ENCODE results near the gene TP53. TPM values are rescaled to one million over a fixed set of nuclear protein-coding genes. Genes with fewer than 3 reads are reported as not detected.
"Not testable (repeated sequence)": the region's sequence is repeated elsewhere in the genome, so short reads cannot be mapped to it uniquely, and the experiment has no call there.

The TP53 gene
- total RNA-seq, 4 donors from 2014 or later = 5.9 to 58.3 (median 30.7) TPM

DNA sequence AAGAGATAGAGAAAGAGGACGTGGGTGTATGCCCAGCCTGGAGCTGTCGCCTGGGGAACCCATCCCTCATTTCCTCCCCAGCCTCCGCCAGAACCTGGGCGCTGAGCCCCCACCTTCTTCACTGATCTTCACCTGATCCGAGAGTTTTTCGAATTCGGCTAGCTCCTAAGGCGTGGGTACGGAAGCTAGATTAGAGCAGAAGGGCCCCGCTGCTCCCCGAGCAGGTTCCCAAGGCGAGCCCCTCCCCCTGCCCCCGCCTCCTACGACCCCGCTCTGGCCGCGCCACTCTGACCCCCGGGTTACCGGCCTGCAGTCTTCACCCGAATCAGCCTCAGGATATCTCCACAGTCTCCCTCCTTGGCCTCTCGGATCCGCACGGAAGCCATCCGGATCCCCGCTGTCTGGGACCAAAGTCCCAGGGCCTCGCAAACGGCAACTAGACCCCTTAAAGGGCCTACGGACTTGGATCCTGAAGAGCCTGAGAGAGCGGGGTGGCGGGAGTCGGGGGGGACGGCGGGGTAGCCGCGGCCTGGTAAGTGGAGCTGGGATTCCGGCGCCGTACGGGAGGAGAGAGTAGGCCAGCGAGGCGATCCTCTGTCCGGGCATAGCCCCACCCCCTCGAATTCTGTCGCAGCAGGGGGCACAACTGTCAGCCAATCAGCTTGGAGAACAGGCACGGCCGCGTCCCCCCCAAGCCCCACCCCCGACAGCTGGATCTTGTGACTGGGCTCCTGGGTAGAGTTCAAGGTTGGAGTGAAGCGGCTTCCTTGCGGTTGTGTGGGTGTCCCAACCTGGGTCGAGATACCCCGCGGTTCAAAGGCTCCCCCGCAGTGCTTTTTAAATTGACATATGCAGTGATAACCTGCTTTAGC lies 59.8 kb downstream of the TP53 start, which contains the start of gene SAT2:
Gene SAT2, minus strand, starts transcription at position 572 of the 872 bp plus-strand sequence. Its CDS starts 186 bp downstream, at position 386.
- H3K9me3 ChIP-seq = no peaks in the 10 kb centered on the region
- H3K4me1 ChIP-seq = no peaks in the 10 kb centered on the region
- TF ChIP-seq POLR2A (IDR thresholded peaks at IDR 0.05) = peak; percentile 64 to 68
- TF ChIP-seq, protein P1, sequence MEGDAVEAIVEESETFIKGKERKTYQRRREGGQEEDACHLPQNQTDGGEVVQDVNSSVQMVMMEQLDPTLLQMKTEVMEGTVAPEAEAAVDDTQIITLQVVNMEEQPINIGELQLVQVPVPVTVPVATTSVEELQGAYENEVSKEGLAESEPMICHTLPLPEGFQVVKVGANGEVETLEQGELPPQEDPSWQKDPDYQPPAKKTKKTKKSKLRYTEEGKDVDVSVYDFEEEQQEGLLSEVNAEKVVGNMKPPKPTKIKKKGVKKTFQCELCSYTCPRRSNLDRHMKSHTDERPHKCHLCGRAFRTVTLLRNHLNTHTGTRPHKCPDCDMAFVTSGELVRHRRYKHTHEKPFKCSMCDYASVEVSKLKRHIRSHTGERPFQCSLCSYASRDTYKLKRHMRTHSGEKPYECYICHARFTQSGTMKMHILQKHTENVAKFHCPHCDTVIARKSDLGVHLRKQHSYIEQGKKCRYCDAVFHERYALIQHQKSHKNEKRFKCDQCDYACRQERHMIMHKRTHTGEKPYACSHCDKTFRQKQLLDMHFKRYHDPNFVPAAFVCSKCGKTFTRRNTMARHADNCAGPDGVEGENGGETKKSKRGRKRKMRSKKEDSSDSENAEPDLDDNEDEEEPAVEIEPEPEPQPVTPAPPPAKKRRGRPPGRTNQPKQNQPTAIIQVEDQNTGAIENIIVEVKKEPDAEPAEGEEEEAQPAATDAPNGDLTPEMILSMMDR (IDR thresholded peaks at IDR 0.05) = no peak
- no peaks in the 10 kb centered on the region for H3K36me3 ChIP-seq
- peak within 1 kb of the TSS; percentile 61 to 70 for H3K4me3 ChIP-seq
- intact Hi-C loops (cut with DNase I; ENCODE audit: low total_unique reads) = loop anchor here (5.0 kb wide), 1 partner anchor 60 kb away; the partner anchor contains the start of genes TP53 and WRAP53
- peak; percentile 96 to 97 for DNase-seq
- H3K27me3 ChIP-seq = no peaks in the 10 kb centered on the region
- H3K27ac ChIP-seq = peak within 1 kb of the TSS; percentile 88 to 90

DNA sequence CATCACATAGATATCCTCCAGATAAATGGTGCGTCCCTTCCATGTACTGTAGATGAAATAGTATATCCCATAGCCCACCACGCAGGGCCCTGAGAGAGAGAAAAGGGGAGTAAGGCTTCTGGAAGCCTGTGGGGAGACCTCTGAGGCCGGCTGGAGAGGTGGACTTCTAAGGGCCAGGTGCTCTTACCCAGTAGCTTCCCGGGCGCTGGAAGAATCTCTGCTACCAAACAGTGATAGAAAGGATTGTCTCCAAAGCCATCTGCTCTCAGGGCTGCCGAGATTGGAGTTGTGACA lies 60.4 kb downstream of the TP53 start:
- Histone ChIP-seq H3K27me3 (no peaks in the 10 kb centered on the region), H3K36me3 (no peaks in the 10 kb centered on the region), H3K27ac (peak overlapping the region; percentile 88 to 90), H3K4me1 (no peaks in the 10 kb centered on the region), H3K4me3 (peak overlapping the region; percentile 61 to 70), H3K9me3 (no peaks in the 10 kb centered on the region)
- TF ChIP-seq POLR2A (IDR thresholded peaks at IDR 0.05) = no peak
- TF ChIP-seq, protein P1 (IDR thresholded peaks at IDR 0.05) = no peak
- DNase-seq = no peak
- intact Hi-C loops (cut with DNase I; ENCODE audit: low total_unique reads) = loop anchor here (5.0 kb wide), 1 partner anchor 60 kb away; the partner anchor contains the start of genes TP53 and WRAP53

DNA sequence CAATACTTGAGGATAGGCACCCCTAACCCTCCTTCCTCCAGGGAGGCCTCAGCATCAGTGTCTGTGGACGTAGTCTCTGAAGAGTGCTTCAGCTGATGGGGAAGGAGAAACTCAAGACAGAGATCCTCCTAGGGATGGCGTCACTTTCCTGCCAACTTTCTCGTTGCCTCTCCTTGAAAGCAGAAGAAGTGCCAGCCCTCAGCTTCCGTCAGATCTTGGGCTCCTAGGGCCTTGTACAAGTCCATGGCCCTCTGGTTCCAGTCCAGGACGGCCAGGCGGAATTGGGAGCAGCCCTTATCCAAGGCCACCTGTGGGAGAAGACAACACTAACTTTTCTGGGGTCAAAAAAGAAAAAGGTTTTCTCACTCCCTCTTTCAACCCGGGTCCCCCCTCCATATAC lies 61.0 kb downstream of the TP53 start:
- peak overlapping the region in 1 of 2 donors; percentile 70 for H3K4me3 ChIP-seq
- no peaks in the 10 kb centered on the region for H3K4me1 ChIP-seq
- peak overlapping the region in 1 of 2 donors; percentile 90 for H3K27ac ChIP-seq
- DNase-seq = no peak
- no peak for TF ChIP-seq POLR2A (IDR thresholded peaks at IDR 0.05)
- TF ChIP-seq, protein P1 (IDR thresholded peaks at IDR 0.05) = no peak
- H3K27me3 ChIP-seq = no peaks in the 10 kb centered on the region
- no peaks in the 10 kb centered on the region for H3K9me3 ChIP-seq
- intact Hi-C loops (cut with DNase I; ENCODE audit: low total_unique reads) = loop anchor here (5.0 kb wide), 1 partner anchor 61 kb away; the partner anchor contains the start of genes TP53 and WRAP53
- H3K36me3 ChIP-seq = no peaks in the 10 kb centered on the region

DNA sequence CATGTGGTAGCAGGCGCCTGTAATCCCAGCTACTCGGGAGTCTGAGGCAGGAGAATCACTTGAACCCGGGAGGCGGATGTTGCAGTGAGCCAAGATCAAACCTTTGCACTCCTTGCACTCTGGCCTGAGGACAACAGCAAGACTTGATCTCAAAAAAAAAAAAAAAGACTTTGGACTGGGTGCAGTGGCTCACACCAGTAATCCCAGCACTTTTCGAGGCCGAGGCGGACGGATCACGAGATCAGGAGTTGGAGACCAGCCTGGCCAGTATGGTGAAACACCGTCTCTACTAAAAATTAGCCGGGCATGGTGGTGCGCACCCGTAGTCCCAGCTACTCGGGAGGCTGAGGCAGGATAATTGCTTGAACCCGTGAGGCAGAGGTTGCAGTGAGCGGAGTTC lies 61.5 kb downstream of the TP53 start:
- not testable (repeated sequence) for H3K36me3 ChIP-seq, H3K27ac ChIP-seq, H3K9me3 ChIP-seq, DNase-seq, H3K4me1 ChIP-seq, H3K27me3 ChIP-seq, H3K4me3 ChIP-seq
- intact Hi-C loops (cut with DNase I; ENCODE audit: low total_unique reads) = loop anchor here (5.0 kb wide), 1 partner anchor 62 kb away; the partner anchor contains the start of genes TP53 and WRAP53

DNA sequence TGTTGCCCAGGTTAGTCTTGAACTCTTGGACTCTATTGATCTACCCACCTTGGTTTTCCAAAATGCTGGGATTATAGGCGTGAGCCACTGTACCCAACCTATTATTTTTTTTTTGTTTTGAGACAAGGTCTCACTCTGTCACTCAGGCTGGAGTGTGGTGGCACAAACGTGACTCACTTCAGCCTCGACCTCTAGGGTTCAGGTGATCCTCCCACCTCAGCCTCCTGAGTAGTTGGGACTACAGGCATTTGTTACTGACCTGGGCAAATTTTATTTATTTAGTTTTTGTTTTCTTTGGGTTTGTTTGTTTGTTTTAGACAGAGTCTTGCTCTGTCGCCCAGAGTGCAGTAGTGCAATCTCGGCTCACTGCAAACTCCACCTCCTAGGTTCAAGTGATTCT lies 63.6 kb downstream of the TP53 start:
- Histone ChIP-seq H3K4me1 (no peaks in the 10 kb centered on the region), H3K4me3 (no peak overlapping the region), H3K27me3 (no peaks in the 10 kb centered on the region), H3K27ac (no peak overlapping the region), H3K36me3 (no peaks in the 10 kb centered on the region), H3K9me3 (no peaks in the 10 kb centered on the region)
- DNase-seq = no peak
- intact Hi-C loops (cut with DNase I; ENCODE audit: low total_unique reads) = no loop called here
- TF ChIP-seq POLR2A (IDR thresholded peaks at IDR 0.05) = no peak
- TF ChIP-seq, protein P1 (IDR thresholded peaks at IDR 0.05) = no peak

Data from uterus (tissue), 4 donors.